IPS-20b (cell line): Measurements from ENCODE around the gene PILRB.
"Not testable (repeated sequence)": the region's sequence is repeated elsewhere in the genome, so short reads cannot be mapped to it uniquely, and the experiment has no call there.

Experiments used
- H3K27ac ChIP-seq: one replicate; pipeline ENCODE4 v1.5.1; 2013; ENCODE audit warnings: low read length
- H3K27me3 ChIP-seq: 2 replicates; pipeline ENCODE4 v1.6.1; 2013; ENCODE audit warnings: mild to moderate bottlenecking, low read length, inconsistent platforms; ENCODE audit not compliant: insufficient read depth
- H3K36me3 ChIP-seq: 2 replicates; pipeline ENCODE4 v1.6.1; 2013; ENCODE audit warnings: low read depth, mild to moderate bottlenecking, inconsistent platforms, low read length, moderate library complexity; ENCODE audit not compliant: insufficient read depth
- H3K4me1 ChIP-seq: 2 replicates; pipeline ENCODE4 v1.6.1; 2013; ENCODE audit warnings: mild to moderate bottlenecking, control low read depth, inconsistent platforms, low read length, moderate library complexity; ENCODE audit not compliant: insufficient read depth
- H3K4me3 ChIP-seq: 2 replicates; pipeline ENCODE4 v1.5.1; 2013; ENCODE audit warnings: mild to moderate bottlenecking, low read length, inconsistent platforms
- H3K9ac ChIP-seq: 2 replicates; pipeline ENCODE4 v1.6.1; 2013; ENCODE audit warnings: low read depth, mild to moderate bottlenecking, inconsistent platforms, low read length, moderate library complexity
- H3K9me3 ChIP-seq: 2 replicates; pipeline ENCODE4 v1.6.1; 2013; ENCODE audit warnings: mild to moderate bottlenecking, low read depth, low read length, inconsistent platforms; ENCODE audit not compliant: insufficient read depth

The PILRB gene

GRCh38 chr7:100358027-100358856, at the start of gene PILRB:
PILRB (plus strand) TSS chr7:100358117; CDS start chr7:100358303, 186 bp downstream.
- Histone ChIP-seq H3K9me3 (no peaks in the 10 kb centered on the region), H3K27ac (no peak within 1 kb of the TSS), H3K9ac (no peak within 1 kb of the TSS), H3K27me3 (no peaks in the 10 kb centered on the region), H3K4me3 (no peak within 1 kb of the TSS), H3K4me1 (no peaks in the 10 kb centered on the region), H3K36me3 (peaks cover 93% of the 10 kb centered on the region)

DNA sequence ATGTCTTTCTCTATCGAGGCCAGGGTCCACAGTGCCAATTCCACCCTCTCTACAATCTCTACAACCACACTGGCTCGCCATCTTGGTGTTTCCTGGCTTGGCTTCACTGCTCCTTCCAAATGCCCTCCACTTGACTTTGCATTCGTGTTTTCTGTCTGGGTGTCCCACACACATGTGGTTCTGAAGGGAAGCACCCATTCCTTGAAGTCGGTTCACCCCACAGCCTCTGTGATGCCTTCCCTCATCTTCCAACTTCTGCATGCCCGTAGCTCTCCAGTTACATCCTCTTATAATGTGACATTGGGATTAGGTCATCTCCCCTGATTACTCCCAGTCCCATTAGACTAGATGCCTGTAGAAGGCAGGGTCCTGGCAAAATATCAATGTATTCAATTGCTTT, 39.6 kb upstream of the PILRB start:
- H3K4me1 ChIP-seq, result not testable (repeated sequence)

DNA sequence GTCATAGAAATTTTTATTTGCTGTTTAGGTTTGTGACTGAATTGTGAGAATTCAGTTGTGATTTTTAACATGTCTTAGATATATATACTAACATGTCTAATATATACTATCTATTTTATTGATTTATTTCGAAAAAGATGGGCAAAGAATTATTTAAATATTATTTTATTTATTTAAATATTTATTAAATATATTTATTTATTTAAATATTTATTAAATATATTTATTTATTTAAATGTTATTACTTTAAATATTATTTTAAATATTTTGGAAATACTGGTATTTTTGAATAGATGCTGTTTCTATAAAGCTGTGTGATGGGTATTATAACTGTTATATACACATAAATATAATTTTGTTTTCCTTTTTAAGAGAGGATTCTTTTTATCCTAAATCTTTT, 36.3 kb upstream of the PILRB start:
- not testable (repeated sequence) for H3K36me3 ChIP-seq, H3K27me3 ChIP-seq, H3K27ac ChIP-seq, H3K4me3 ChIP-seq, H3K9me3 ChIP-seq, H3K4me1 ChIP-seq, H3K9ac ChIP-seq

More for the DNA sequence above, 39.6 kb upstream of the PILRB start:
- not testable (repeated sequence) for H3K27ac ChIP-seq, H3K9me3 ChIP-seq, H3K4me3 ChIP-seq, H3K36me3 ChIP-seq, H3K9ac ChIP-seq, H3K27me3 ChIP-seq

DNA sequence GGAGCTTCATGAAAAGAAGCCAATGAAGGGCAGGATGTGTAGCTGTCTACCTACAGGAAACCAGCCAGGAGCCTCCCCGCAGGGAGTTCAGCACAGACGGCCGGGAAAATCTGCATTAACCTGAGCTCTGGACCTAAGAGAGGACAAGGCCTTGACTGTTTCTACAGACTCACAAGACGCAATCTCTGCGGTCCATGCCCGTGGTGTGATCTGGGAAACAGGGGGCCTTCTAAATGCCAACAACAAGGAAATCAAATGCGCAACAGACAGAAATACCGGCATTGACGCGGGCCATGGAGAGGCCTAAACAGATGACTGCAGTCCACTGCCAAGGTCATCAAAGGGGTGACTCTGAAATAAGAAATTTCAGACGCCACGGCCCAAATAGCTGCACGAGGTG, 33.7 kb upstream of the PILRB start:
- not testable (repeated sequence) for H3K4me3 ChIP-seq, H3K27me3 ChIP-seq, H3K9ac ChIP-seq, H3K9me3 ChIP-seq, H3K27ac ChIP-seq, H3K4me1 ChIP-seq
- peaks cover 14% of the 10 kb centered on the region for H3K36me3 ChIP-seq

- not testable (repeated sequence) for H3K9me3 ChIP-seq, H3K4me1 ChIP-seq, H3K27ac ChIP-seq, H3K27me3 ChIP-seq, H3K9ac ChIP-seq, H3K4me3 ChIP-seq
- peaks cover 15% of the 10 kb centered on the region for H3K36me3 ChIP-seq
These were observed 32.2 kb upstream of the PILRB start for GRCh38 chr7:100325671-100326070.

- H3K27ac ChIP-seq, result not testable (repeated sequence)
These were observed 31.0 kb upstream of the PILRB start for GRCh38 chr7:100326914-100327313.

DNA sequence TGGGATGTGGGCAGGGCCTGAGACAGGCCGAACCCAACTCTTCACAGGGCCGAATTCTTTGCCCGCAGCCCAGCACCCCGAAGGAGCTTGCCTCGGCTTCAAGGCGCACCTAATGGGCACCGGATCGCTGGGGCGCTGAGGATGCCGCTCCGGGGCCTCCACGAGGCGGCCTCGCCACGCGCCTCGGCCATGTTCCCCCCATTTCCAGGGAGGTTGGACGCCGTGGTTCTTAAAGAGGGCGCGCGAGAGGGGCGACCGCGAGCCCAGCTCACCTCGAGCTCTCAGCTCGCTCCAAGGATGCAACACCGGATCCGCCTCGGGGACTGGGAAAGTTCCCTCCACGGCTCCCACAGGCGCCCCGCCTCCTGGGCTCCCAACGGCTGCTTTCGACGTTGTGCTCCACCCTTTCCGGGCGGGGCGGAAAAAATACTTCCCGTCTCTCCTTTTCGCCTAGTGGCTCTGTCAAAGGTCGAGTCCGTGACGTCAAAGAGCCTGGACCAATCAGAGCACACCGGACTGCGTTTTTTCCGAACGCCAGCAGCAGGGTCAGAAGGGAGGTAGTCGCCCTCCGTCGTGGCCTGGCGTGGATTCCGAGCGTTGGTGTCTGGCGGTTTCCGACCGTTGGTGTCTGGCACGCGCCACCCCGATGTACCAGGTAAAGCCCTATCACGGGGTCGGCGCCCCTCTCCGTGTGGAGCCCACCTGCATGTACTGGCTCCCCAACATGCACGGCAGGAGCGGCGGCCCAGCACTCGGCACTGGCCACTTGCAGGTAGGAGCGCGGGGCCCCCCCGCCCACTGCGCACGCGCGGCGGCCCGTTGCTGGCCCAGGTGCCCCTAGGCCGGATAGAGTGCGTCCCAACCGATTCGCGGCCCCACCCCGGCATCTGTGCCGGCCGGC, 22.1 kb upstream of the PILRB start:
- H3K27ac ChIP-seq, H3K9me3 ChIP-seq: not testable (repeated sequence)
- H3K36me3 ChIP-seq, result peaks cover 17% of the 10 kb centered on the region

More at GRCh38 chr7:100326914-100327313, 31.0 kb upstream of the PILRB start:
- H3K4me3 ChIP-seq, H3K9me3 ChIP-seq, H3K4me1 ChIP-seq, H3K27me3 ChIP-seq, H3K9ac ChIP-seq: not testable (repeated sequence)
- peaks cover 14% of the 10 kb centered on the region for H3K36me3 ChIP-seq

GRCh38 chr7:100338083-100338696, 19.7 kb upstream of the PILRB start:
- H3K9ac ChIP-seq, H3K9me3 ChIP-seq, H3K27ac ChIP-seq, H3K4me1 ChIP-seq, H3K27me3 ChIP-seq, H3K4me3 ChIP-seq: not testable (repeated sequence)
- H3K36me3 ChIP-seq, result peaks cover 39% of the 10 kb centered on the region

More for the DNA sequence above, 22.1 kb upstream of the PILRB start:
- H3K27me3 ChIP-seq, H3K4me1 ChIP-seq: not testable (repeated sequence)
- Histone ChIP-seq H3K9ac (peak overlapping the region; percentile 83; the same call in 1 of the 2 replicates), H3K4me3 (peak overlapping the region; percentile 86)

DNA sequence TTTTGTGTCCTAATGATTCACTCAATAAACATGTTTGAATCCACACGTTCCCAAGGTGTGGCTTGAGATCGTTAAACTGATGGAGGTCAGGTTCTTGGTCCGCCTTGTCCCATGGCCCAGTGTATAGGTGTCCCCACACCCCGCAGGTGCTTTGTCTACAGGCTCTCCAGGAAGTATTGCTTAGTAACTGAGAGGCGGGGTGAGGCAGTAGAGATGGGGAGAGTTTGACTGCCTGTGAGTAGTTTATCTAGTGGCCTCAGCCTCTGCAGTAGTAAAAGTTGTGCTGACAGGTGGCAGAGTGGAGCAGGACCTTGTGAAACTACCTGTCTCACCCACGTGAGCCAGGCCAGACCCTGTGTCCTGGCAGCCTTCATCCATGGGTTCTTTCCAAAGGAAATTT, 16.6 kb upstream of the PILRB start:
- not testable (repeated sequence) for H3K27me3 ChIP-seq, H3K27ac ChIP-seq, H3K9ac ChIP-seq, H3K9me3 ChIP-seq, H3K4me3 ChIP-seq, H3K4me1 ChIP-seq
- H3K36me3 ChIP-seq, result peaks cover 57% of the 10 kb centered on the region

- Histone ChIP-seq H3K9me3 (no peaks in the 10 kb centered on the region), H3K36me3 (peaks cover 72% of the 10 kb centered on the region), H3K27me3 (no peaks in the 10 kb centered on the region), H3K9ac (no peak overlapping the region), H3K4me1 (no peaks in the 10 kb centered on the region), H3K4me3 (no peak overlapping the region), H3K27ac (no peak overlapping the region)
These were observed 15.2 kb upstream of the PILRB start for GRCh38 chr7:100342765-100343164.

GRCh38 chr7:100344124-100344559, 13.8 kb upstream of the PILRB start:
- peaks cover 73% of the 10 kb centered on the region for H3K36me3 ChIP-seq
- H3K9me3 ChIP-seq, H3K27me3 ChIP-seq, H3K9ac ChIP-seq, H3K4me3 ChIP-seq, H3K27ac ChIP-seq, H3K4me1 ChIP-seq: not testable (repeated sequence)
